NT2/D1 (cell line): Measurements from ENCODE around the gene OBI1.

Source experiments
- SUZ12 ChIP-seq: IDR thresholded peaks from 2 replicates; pipeline ENCODE4 v1.6.1; 2011; ENCODE audit not compliant: insufficient read length, insufficient read depth; ENCODE audit errors: extremely low read depth
- ZNF274 ChIP-seq: IDR thresholded peaks from 2 replicates; pipeline ENCODE4 v1.6.1; 2011; ENCODE audit warnings: mild to moderate bottlenecking, low read depth, low read length

DNA sequence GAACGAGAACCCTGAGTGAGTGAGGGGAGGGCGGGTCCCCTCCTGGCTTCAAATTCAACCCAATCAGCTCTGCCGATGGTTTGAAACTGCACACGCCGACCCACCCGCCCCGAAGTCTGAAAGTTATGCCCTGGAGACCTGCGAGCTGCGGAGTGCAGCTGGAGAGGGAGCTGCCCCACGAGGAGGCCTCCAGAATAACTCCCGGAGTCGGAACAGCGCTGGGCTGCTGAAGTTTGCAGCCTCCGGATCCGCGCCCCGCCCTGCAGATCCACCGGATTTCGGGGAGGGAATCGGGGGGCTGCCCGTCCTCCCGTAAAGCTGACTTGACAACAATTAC is 62.6 kb downstream of the OBI1 start:
- TF ChIP-seq ZNF274 = no peak
- TF ChIP-seq SUZ12 = peak; percentile 60
